ENCODE results near the gene TRANK1.
"Not testable (repeated sequence)": the region's sequence is repeated elsewhere in the genome, so short reads cannot be mapped to it uniquely, and the experiment has no call there.

TRANK1 gene

DNA sequence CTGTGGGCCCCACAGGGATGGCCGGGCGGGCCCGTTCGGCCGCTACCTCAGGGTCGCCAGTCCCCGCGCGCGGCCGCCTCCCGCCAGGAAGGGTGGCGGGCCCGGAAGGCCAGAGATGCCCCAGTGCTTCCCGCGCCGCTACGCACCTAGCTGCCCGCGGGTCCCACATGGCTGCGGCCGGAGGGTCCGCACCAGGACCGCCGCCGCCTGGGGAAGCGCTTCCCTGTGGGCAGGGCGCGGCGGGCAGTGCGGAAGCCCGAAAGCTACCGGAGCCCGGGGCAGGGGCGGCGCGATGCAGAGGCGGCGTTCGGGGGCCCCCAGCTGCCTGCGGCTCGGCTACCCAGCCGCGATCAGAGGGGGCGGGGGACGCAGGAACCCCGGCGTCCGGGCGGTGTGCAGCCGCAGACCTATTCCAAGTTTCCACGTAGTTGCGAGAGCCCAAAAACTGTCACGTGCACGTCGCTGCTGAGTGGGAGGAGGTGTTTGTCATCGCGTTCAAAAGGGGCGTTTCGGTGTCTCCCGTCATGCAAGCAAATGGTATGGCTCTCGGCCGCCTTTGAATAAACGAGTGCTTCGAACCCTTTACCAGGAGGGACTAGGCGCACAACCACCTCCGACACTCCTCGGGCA, at the start of gene TRANK1:
Gene TRANK1 (minus strand): TSS at position 414 of the 630 bp plus-strand sequence. CDS start 245 bp downstream, at position 169.
- DNase-seq (ENCODE audit: low read depth in 2 of 2), result peak; percentile 69 to 71

DNA sequence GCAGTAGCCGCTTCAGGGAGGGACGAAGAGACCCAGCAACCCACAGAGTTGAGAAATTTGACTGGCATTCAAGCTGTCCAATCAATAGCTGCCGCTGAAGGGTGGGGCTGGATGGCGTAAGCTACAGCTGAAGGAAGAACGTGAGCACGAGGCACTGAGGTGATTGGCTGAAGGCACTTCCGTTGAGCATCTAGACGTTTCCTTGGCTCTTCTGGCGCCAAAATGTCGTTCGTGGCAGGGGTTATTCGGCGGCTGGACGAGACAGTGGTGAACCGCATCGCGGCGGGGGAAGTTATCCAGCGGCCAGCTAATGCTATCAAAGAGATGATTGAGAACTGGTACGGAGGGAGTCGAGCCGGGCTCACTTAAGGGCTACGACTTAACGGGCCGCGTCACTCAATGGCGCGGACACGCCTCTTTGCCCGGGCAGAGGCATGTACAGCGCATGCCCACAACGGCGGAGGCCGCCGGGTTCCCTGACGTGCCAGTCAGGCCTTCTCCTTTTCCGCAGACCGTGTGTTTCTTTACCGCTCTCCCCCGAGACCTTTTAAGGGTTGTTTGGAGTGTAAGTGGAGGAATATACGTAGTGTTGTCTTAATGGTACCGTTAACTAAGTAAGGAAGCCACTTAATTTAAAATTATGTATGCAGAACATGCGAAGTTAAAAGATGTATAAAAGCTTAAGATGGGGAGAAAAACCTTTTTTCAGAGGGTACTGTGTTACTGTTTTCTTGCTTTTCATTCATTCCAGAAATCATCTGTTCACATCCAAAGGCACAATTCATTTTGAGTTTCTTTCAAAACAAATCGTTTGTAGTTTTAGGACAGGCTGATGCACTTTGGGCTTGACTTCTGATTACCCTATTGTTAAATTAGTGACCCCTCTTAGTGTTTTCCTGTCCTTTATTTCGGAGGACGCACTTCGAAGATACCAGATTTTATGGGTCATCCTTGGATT, 48.8 kb upstream of the TRANK1 start, which contains the start of gene MLH1:
Gene MLH1 (plus strand): TSS at position 193 of the 958 bp plus-strand sequence. CDS start 30 bp downstream, at position 223.
- DNase-seq (ENCODE audit: low read depth in 2 of 2), result peak; percentile 88 to 99

DNA sequence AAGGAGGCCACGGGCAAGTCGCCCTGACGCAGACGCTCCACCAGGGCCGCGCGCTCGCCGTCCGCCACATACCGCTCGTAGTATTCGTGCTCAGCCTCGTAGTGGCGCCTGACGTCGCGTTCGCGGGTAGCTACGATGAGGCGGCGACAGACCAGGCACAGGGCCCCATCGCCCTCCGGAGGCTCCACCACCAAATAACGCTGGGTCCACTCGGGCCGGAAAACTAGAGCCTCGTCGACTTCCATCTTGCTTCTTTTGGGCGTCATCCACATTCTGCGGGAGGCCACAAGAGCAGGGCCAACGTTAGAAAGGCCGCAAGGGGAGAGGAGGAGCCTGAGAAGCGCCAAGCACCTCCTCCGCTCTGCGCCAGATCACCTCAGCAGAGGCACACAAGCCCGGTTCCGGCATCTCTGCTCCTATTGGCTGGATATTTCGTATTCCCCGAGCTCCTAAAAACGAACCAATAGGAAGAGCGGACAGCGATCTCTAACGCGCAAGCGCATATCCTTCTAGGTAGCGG, 48.0 kb upstream of the TRANK1 start, which contains the start of gene EPM2AIP1:
Gene EPM2AIP1 (minus strand): TSS at position 326 of the 520 bp plus-strand sequence. CDS start 54 bp downstream, at position 272.
- no peak for DNase-seq (ENCODE audit: low read depth in 2 of 2)

DNA sequence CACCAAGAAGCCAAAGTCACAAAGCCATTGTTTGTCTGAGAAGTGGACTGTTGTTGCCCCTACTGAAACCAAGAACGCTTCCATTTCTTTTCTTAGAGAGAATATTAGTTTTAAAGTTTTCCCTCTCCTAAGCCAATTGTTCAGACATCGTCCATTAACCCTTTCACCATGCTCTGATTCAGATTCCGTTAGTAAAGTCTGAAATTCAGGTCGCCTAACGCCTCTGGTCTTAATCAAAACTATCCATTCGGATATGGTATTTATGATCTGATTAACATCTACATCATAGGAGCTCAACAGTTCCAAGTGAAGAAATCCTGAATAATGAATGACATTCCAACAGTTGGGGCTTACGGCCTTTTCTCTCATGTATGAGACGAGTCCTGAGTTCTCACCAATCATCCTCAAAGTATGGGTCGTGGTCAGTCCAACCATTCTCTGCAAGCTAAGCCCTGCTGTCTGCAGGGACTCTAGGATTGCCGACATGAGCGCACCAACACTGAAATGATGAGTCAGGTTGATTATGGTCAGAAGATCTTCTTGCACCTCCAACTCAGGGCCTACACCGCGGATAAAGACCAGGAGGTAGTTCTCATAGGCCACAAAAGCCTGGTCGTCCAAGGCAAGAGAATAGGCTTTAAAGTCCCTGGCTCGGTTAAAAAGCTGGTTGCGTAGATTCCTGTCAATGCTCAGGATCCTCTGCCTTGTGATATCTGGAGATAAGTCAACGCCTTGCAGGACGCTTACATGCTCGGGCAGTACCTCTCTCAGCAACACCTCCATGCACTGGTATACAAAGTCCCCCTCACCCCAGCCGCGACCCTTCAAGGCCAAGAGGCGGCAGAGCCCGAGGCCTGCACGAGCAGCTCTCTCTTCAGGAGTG, 47.3 kb upstream of the TRANK1 start:
- no peak for DNase-seq (ENCODE audit: low read depth in 2 of 2)

DNA sequence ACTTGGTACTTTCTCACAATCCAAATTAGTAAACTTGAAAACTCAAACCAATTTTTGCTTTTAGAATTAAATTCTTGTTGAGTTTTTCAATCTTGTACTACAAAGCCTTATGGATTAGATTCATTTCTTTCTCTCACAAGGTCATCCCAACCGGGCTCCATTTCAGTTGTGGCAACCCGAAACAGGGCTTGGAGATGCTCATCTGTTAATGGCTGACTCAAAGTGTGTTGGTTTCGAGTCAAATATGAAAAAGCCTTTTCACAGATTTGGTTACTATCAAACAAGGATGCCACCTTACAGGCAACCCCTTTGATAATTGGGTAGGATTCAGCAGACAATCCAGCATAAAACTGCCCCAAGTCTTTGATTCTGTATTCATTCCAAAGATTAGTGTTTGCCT, 46.3 kb upstream of the TRANK1 start:
- no peak for DNase-seq (ENCODE audit: low read depth in 2 of 2)

DNA sequence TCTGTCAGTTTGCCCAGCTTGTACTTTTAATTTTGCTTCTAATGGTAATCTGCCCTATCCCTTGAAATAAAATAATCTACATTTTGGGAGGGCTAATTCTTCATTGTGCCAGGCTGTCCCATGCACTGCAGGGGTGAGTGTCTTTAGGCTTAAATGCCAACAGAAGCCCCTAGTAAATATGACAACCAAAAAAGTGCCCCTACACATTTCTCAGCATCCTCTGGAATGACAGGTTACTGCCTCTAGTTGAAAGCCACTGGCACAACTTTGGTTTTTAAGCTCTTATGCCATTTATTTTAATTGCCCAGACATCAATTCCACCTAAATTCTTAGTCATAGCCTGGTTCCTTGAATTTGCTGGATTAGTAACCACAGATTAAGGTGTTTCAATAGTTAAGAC, 44.7 kb upstream of the TRANK1 start:
- no peak for DNase-seq (ENCODE audit: low read depth in 2 of 2)

DNA sequence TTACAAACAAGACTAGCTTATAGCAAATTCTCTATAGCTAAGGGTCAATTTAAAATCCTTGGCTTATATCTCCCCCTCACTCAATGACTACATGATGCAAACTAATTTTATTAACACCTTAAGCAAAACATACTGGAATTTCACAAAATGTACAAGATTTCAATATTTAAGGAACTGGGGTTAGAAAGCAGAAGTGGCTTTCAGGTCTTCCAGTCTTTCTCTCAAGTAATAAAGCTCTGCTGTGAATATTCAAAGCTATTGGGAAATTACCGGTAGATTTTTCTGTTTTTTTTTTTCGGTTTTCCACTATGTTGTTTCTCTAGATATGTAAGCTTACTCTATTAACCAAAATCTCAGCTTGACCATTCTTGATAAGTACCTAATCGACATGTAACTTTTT, 44.2 kb upstream of the TRANK1 start:
- no peak for DNase-seq (ENCODE audit: low read depth in 2 of 2)

DNA sequence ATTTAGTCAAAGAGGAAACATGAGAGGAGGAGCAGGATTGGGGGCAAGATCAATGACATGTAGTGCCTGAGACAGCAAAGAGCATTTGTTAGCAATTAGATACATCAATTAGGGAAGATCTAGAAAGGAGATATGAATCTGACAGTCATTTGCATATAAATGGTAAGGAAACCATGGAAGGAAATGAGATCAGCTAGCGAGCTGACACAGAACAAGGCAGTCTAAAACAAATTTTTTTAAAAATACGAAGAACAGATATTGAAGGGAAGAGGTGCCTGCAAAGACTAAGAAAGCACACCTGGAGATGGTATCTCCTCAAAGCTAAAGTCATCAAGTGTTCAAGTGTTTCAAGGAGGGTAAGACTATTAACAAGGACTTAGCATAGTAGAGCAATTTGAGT, 43.5 kb upstream of the TRANK1 start:
- DNase-seq (ENCODE audit: low read depth in 2 of 2), result no peak

DNA sequence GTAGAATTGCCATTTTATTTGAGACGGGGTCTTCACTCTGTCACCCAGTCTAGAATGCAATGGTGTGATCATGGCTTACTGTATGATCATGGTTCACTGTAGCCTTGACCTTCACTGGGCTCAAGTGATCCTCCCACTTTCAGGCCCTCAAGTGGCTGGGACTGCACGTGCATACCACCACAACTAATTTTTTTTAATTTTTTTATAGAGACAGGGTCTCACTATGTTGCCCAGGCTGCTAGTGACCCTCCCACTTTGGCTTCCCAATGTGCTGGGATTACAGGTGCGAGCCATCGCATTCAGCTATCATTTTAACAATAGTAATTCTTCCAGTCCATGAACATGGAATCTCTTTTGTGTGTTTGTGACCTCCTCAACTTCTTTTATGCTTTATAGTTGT, 36.2 kb upstream of the TRANK1 start:
- DNase-seq (ENCODE audit: low read depth in 2 of 2), result no peak

DNA sequence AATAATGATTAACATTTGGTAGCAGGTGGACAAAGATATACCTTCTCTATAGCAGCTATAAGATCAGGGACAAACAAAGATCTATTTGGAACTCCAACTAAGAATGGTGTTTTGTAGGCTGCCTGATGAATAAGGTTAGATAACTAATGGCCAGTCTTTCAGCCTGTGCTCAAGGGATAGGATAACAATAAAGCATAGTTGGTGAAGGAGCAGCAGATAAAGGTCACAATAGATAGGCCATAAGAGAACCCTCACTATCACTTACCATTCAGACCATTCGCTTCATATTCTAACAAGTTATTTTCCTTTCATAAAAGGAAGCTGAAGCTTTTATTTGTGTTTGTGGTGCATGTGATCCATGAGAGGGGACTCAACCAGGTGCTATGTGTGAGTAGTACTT, 28.3 kb upstream of the TRANK1 start:
- DNase-seq (ENCODE audit: low read depth in 2 of 2), result no peak

DNA sequence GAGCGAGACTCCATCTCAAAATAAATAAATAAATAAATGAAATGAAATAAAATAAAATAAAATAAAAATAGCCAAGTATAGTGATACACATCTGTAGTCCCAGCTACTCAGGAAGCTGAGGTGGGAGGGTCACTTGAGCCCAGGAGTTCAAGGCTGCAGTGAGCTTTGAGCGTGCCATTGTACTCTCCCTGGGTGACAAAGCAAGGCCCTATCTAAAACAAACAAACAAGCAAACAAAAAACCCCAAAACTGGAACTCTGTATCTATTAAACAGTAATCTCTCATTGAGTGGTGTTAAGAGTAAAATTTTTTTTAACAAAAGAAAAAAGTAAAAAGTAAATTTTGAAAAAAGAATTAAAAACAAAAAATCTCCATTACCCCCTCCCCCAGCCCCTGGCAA, 27.3 kb upstream of the TRANK1 start:
- DNase-seq (ENCODE audit: low read depth in 2 of 2), result no peak

DNA sequence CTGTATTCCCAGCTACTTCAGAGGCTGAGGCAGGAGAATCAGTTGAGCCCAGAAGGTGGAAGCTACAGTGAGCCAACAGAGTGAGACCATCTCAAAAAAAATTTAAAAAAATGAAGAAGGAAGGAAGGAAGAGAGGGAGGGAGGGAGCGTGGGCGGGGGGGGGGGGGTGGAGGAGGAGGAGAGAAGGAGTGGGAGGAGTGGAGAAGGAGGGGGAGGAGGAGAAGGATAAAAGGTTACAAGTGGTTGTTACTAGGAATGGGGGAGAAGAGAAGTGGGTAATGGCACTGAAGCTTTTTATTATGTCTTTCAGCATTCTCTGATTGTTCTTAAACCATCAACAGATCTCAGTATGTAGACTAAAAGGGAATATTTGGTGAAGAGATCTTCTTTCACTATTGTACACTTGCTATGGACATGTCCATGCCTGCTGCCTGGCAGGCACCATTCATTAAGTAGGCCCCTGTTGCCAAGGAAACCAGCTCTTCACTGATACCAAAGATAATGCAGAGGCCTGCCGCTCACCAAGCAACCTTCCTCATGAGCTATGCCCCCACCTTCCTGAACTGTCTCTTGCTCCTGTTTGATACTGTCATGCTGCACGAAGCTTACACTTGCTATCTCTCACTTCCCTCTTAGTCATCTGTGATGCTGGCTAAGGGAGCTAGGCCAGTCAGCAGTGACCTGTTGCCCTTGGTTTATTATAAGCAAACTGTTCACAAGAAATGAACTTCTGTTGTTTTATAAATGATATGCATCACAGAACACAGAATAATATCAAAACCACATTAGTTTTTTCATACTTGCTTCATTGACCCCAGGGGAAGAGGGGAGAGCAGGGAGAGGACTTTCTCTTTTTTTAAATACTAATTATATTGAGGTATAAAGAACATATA, 24.9 kb upstream of the TRANK1 start:
- no peak for DNase-seq (ENCODE audit: low read depth in 2 of 2)

DNA sequence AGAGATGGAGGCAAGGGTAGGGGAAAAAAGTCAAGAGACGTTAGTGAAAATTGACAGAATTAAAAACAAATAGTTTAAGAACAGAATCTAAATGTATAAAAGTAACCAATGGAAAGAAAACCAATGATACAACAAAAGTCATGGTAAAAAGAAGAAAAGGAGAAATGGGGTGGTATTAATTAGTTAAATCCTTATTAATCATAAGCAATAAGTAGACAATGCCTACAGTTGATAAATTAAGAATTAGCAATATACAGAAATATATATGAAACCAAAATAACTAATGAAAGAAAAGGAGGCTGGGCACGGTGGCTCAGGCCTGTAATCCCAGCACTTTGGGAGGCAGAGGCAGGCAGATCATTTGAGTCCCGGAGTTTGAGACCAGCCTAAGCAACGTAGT, 24.2 kb upstream of the TRANK1 start:
- no peak for DNase-seq (ENCODE audit: low read depth in 2 of 2)

DNA sequence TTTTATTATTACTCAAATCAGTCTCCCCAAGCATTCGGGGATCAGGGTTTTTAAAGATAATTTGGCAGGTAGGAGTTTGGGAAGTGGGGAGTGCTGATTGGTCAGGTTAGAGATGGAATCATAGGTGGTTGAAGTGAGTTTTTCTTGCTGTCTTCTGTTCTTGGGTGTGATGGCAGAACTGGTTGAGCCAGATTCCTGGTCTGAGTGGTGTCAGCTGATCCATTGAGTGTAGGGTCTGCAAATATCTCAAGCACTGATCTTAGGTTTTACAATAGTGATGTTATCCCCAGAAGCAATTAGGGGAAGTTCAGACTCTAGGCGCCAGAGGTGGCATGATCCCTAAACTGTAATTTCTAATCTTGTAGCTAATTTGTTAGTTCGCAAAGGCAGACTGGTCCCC, 20.6 kb upstream of the TRANK1 start:
- DNase-seq (ENCODE audit: low read depth in 2 of 2), result no peak

DNA sequence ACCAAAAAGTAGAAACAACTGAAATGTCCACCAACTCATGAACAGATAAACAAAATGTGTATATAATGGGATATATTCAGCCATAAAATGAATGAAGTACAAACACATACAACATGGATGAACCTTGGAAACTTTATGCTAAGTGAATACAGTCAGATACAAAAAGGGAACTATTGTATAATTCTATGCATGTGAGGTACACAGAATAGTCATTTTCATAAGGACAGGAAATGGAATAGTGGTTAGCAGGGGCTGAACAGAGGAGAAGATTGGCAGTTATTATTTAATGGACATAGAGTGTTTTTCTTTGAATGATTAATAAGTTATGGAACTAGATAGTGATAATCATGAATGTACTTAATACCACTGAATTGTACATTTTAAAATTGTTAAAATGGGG, 20.0 kb upstream of the TRANK1 start:
- DNase-seq (ENCODE audit: low read depth in 2 of 2), result no peak

DNA sequence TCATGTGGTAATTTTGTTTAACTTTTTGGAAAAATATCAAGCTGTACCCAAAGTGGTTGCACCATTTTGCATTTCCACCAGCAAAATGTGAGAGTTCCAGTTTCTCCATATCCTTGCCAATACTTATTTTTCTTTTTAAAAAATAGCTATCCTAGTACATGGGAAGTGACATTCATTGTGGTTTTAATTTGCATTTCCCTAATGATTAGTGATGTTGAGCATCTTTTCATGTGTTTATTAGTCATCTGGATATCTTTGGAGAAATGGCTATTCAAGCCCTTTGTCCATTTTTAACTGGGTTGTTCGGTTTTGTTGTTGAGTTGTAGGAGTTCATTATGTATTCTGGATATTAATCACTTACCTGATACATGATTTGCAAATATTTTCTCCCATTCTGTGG, 19.5 kb upstream of the TRANK1 start:
- DNase-seq (ENCODE audit: low read depth in 2 of 2), result no peak

DNA sequence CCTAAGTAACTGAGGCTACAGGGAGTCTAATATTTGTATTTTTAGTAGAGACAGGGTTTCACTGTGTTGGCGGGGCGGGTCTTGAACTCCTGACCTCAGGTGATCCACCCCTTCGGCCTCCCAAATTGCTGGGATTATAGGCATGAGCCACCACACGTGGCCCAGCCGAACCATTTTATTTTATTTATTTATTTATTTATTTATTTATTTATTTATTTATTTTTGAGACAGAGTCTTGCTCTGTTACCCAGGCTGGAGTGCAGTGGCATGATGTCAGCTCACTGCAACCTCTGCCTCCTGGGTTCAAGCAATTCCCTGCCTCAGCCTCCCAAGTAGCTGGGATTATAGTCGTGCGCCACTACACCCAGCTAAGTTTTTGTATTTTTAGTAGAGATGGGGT, 18.2 kb upstream of the TRANK1 start:
- not testable (repeated sequence) for DNase-seq (ENCODE audit: low read depth in 2 of 2)

DNA sequence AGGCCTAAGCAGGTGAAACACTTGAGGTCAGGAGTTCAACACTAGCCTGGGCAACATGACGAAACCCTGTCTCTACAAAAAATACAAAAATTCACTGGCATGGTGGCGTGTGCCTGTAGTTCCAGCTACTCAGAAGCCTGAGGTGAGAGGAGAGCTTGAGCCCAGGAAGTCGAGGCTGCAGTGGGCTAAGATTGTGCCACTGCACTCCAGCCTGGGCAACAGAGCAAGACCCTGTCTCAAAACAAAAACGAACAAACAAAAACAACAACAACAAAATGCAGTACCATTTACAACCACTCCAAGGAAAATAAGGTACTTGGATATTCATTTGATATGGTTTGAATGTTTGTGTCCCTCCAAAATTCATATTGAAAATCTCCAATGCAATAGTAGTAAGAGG, 15.6 kb upstream of the TRANK1 start:
- DNase-seq (ENCODE audit: low read depth in 2 of 2), result no peak

DNA sequence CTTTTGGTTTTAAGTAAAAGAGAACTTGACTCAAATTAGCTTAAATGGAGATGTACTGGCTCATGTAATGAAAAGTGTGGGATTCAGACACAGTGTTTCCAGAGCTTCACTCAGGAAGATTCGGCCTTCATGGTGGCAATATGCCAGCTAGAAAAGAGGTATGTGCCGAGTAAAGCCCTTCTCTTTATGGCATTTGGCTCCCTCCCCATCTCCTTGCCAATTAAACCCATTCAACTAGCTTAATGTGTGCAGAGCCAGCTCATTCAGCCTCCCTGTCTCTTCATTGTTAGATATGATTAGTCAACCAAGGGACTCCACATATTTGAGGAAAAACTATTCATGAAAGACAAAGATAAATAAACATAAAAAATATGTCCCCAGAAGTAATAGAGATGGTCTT, 15.0 kb upstream of the TRANK1 start:
- DNase-seq (ENCODE audit: low read depth in 2 of 2), result no peak

DNA sequence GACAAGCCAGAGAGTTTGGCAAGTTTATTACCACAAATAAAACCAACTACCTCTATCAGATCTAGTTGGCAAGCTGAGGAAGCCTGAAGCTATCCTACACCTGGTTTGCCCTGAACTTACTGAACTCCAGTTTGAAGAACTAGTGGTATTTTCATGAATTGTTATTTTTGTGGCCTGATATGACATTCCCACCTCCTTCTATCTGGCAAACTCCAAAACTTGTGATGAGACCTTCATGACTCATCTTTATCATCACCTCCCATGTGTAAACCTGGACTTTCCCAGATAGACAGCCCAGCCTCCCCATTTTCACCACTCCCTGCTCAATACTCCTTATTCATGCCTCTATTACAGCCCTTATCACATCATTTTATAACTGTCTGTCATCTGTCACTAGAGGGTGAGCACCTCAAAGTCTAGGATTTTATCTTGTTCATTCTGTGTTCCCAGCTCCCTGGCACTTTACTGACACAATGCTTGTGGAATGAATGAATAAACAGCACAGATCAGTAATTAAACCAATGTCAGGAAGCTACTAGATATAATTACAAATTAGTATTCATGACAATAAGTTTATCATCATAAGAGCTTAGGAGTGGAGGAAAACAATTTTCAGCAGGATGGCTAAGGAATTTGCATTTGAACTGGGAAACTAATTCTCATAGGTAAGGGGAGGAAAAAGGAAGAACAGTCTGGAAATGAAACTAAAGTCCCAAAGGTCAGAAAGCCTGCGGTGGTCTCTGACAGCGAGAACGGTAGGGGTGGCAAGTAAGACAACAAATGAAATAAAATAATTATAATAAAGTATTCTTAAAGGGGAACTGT, 13.2 kb upstream of the TRANK1 start:
- no peak for DNase-seq (ENCODE audit: low read depth in 2 of 2)
